Testis (tissue), 3 donors: ENCODE measurements around the gene GLG1. TPM values are rescaled to one million over a fixed set of nuclear protein-coding genes. Genes with fewer than 3 reads are reported as not detected.

ENCODE experiments used
- DNase-seq: peaks from one replicate; pipeline ENCODE4 v3.0.0-alpha.2; 2019
- H3K27ac ChIP-seq, 2 donors: fragments of 200-600 bp; sonication (generic); one replicate each; pipeline ENCODE4 v1.5.1; 2019
- H3K27me3 ChIP-seq: fragments of 200-600 bp; sonication (generic); one replicate; pipeline ENCODE4 v1.5.1; 2019
- H3K36me3 ChIP-seq: fragments of 200-600 bp; sonication (generic); one replicate; pipeline ENCODE4 v1.5.1; 2017; ENCODE audit warnings: low read depth; ENCODE audit errors: missing control alignments
- H3K4me1 ChIP-seq: fragments of 200-600 bp; sonication (generic); one replicate; pipeline ENCODE4 v1.5.1; 2019
- H3K4me3 ChIP-seq, 2 donors: fragments of 200-600 bp; sonication (generic); one replicate each; pipeline ENCODE4 v1.5.1; 2017 to 2019
- H3K9me3 ChIP-seq: fragments of 200-600 bp; sonication (generic); one replicate; pipeline ENCODE4 v1.5.1; 2017
- CTCF ChIP-seq, 3 experiments: fragments of 450-650 bp in 2 of 3; fragments of 200-600 bp in 1 of 3; sonication (generic) in 1 of 3; IDR thresholded peaks; one replicate each; pipeline ENCODE4 v1.5.1; 2016 to 2019; ENCODE audit warnings: antibody characterized with exemption in 3 of 3, mild to moderate bottlenecking in 2 of 3, moderate library complexity in 1 of 3
- POLR2A ChIP-seq: fragments of 450-650 bp; IDR thresholded peaks from one replicate; pipeline ENCODE4 v1.6.1; 2017; ENCODE audit warnings: antibody characterized with exemption, mild to moderate bottlenecking, moderate library complexity
- WGBS, 2 donors: methylation state at CpG; one replicate each; pipeline ENCODE4 v1.1.5; 2018; 5-methylcytosine and 5-hydroxymethylcytosine counted together
- intact Hi-C: fragments of 100-400 bp; cut with DNase I; formaldehyde crosslinking; loops from one replicate; pipeline ENCODE4 v1.15.1; 2023; ENCODE audit warnings: low total_unique reads
- polyA plus RNA-seq: library from polyadenylated mRNA; stranded (reverse); fragments of 350-450 nt; fragmentation: Illumina TruSeq; extraction: RNeasy Lipid Tissue Mini Kit (QIAGEN cat#74804); gene quantifications from one replicate; pipeline ENCODE4 v1.2.3, GENCODE V29; 2014; ENCODE audit warnings: low read depth, low replicate concordance; ENCODE audit not compliant: insufficient read depth
- total RNA-seq, 2 donors: library from RNA; depleted of rRNA; stranded (reverse); fragments of >200 nt; gene quantifications; one replicate each; pipeline ENCODE4 v1.2.3, GENCODE V29; 2016

Gene GLG1
- total and polyA plus RNA-seq, 3 donors from 2014 or later, result 151 to 268 (median 206) TPM

- H3K36me3 ChIP-seq, result no peaks in the 10 kb centered on the region
- 92 to 94% methylated on average over 13 to 14 of the region's 14 CpGs for WGBS, 2 donors
- no peaks in the 10 kb centered on the region for H3K9me3 ChIP-seq
- H3K27ac ChIP-seq, result no peak overlapping the region
- no peaks in the 10 kb centered on the region for H3K27me3 ChIP-seq
- no peak overlapping the region for H3K4me3 ChIP-seq
- TF ChIP-seq CTCF (IDR thresholded peaks at IDR 0.05), result no peak
- no peaks in the 10 kb centered on the region for H3K4me1 ChIP-seq
- intact Hi-C loops, result loop anchor here (10.0 kb wide), 1 partner anchor 171 kb away; no protein-coding TSS in a partner anchor
- DNase-seq, result no peak
Observed at GRCh38 chr16:74625500-74626350, 18.8 kb upstream of the GLG1 start.

- Histone ChIP-seq H3K27me3 (no peaks in the 10 kb centered on the region), H3K4me3 (no peak overlapping the region), H3K9me3 (no peaks in the 10 kb centered on the region), H3K27ac (no peak overlapping the region), H3K4me1 (no peaks in the 10 kb centered on the region), H3K36me3 (no peaks in the 10 kb centered on the region)
- intact Hi-C loops, result loop anchor here (10.0 kb wide), 1 partner anchor 169 kb away; no protein-coding TSS in a partner anchor
- DNase-seq, result no peak
- TF ChIP-seq CTCF (IDR thresholded peaks at IDR 0.05) (no peak), POLR2A (no peak)
- WGBS, 2 donors, result 75 to 76% methylated on average over 6 of the region's 6 CpGs
Observed at GRCh38 chr16:74623839-74624235, 16.9 kb upstream of the GLG1 start.

- no peaks in the 10 kb centered on the region for H3K27me3 ChIP-seq
- intact Hi-C loops, result loop anchor here (10.0 kb wide), 1 partner anchor 169 kb away; no protein-coding TSS in a partner anchor
Observed at GRCh38 chr16:74623214-74623838, 16.4 kb upstream of the GLG1 start.

GRCh38 chr16:74622005-74622404 is 15.1 kb upstream of the GLG1 start:
- no peaks in the 10 kb centered on the region for H3K4me1 ChIP-seq
- H3K36me3 ChIP-seq, result no peaks in the 10 kb centered on the region
- TF ChIP-seq CTCF (IDR thresholded peaks at IDR 0.05) (no peak), POLR2A (no peak)
- no peaks in the 10 kb centered on the region for H3K9me3 ChIP-seq
- no peak overlapping the region for H3K4me3 ChIP-seq
- intact Hi-C loops, result loop anchor here (10.0 kb wide), 1 partner anchor 167 kb away; no protein-coding TSS in a partner anchor
- no peaks in the 10 kb centered on the region for H3K27me3 ChIP-seq
- H3K27ac ChIP-seq, result no peak overlapping the region
- 91 to 93% methylated on average over 4 of the region's 4 CpGs for WGBS, 2 donors
- no peak for DNase-seq

More at GRCh38 chr16:74623214-74623838, 16.4 kb upstream of the GLG1 start:
- Histone ChIP-seq H3K9me3 (no peaks in the 10 kb centered on the region), H3K4me3 (no peak overlapping the region), H3K36me3 (no peaks in the 10 kb centered on the region), H3K4me1 (no peaks in the 10 kb centered on the region), H3K27ac (no peak overlapping the region)
- no peak for DNase-seq
- WGBS, 2 donors, result 42 to 47% methylated on average over 4 of the region's 4 CpGs
- TF ChIP-seq POLR2A (no peak), CTCF (IDR thresholded peaks at IDR 0.05) (peak; percentile 11 to 51 (median 46))
